ENCODE data around the gene NCCRP1.

The NCCRP1 gene

GRCh38 chr19:39246951-39247669 lies 50.3 kb downstream of the NCCRP1 start:
- DNase-seq (ENCODE audit: low read depth in 2 of 2): peak in 1 of 2 donors; percentile 33

GRCh38 chr19:39247701-39248664 lies 51.2 kb downstream of the NCCRP1 start:
- no peak for DNase-seq (ENCODE audit: low read depth in 2 of 2)

DNA sequence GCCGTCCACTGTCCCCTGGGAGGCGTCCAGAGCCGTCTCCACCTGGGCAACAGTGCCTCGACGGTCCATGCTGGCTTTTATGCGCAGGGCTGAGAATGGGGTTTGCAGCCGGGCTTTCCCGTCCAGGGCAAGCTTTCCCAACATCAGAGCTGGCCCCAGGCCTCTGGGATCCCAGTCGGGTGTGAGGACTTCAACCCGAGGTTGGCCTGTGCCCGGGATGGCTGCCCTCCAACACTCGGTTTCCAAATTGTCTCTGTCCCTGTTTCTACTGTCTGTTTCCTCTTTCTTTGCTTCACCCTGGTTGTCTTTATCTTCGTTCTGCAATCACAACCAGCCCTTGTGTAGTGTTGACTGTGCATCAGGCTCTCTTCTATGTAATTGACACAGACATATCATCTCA lies 52.0 kb downstream of the NCCRP1 start, which contains the start of gene IFNL4:
Gene IFNL4, minus strand, starts transcription at position 51 of the 400 bp plus-strand sequence.
- DNase-seq (ENCODE audit: low read depth in 2 of 2): no peak

DNA sequence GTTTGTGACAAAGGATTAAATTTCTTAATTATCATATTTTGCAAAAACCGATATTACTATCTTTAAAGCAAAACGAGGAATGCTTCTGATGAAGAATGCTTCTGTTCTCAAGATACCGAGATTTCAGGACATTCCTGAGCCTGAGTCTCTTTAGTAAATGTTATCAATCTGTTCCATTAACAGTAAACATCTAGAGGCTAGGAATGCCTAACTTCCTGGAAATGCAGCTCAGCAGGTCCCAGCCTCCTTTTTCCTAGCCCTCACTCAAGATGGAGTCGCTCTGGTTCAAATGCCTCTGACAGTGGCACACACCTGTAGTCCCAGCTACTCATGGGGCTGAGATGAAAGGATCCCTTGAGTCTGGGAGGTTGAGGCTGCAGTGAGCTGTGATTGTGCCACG lies 54.3 kb downstream of the NCCRP1 start:
- no peak for DNase-seq (ENCODE audit: low read depth in 2 of 2)

Measured in stimulated activated CD8-positive, alpha-beta memory T cell treated with anti-CD3 and anti-CD28 coated beads, Interleukin-2, amount 100 ng/mL, for 48 hours (primary cell).